Esophagus squamous epithelium (tissue), 5 donors: ENCODE results near the gene GCFC2. TPM values are rescaled to one million over a fixed set of nuclear protein-coding genes. Genes with fewer than 3 reads are reported as not detected.

Experiments
- DNase-seq: peaks from one replicate; lab custom pipeline; 2025; lab: John Stamatoyannopoulos, UW
- H3K27ac ChIP-seq, 4 donors: fragments of 200-600 bp; sonication (generic); one replicate each; pipeline ENCODE4 v1.5.1; 2016 to 2019; ENCODE audit warnings: mild to moderate bottlenecking in 1 of 4
- H3K27me3 ChIP-seq, 4 donors: fragments of 200-600 bp; sonication (generic); 1 replicate in 3 of 4; 2 replicates in 1 of 4; pipeline versions ENCODE4 v1.5.1 to v1.6.0; 2017 to 2021; ENCODE audit warnings: antibody characterized with exemption in 1 of 4
- H3K36me3 ChIP-seq, 3 donors: fragments of 200-600 bp; sonication (generic); one replicate each; pipeline ENCODE4 v1.5.1; 2016 to 2019
- H3K4me1 ChIP-seq, 3 donors: fragments of 200-600 bp; sonication (generic); one replicate each; pipeline ENCODE4 v1.5.1; 2017 to 2019
- H3K4me3 ChIP-seq, 4 donors: fragments of 200-600 bp; sonication (generic); 1 replicate in 3 of 4; 2 replicates in 1 of 4; pipeline ENCODE4 v1.5.1; 2016 to 2019; ENCODE audit warnings: mild to moderate bottlenecking in 2 of 4, moderate library complexity in 1 of 4
- H3K9me3 ChIP-seq, 3 donors: fragments of 200-600 bp; sonication (generic); one replicate each; pipeline ENCODE4 v1.5.1; 2016 to 2019
- POLR2A ChIP-seq, 4 donors: fragments of 450-650 bp; IDR thresholded peaks; one replicate each; pipeline ENCODE4 v1.6.1; 2017; ENCODE audit warnings: antibody characterized with exemption in 4 of 4, mild to moderate bottlenecking in 4 of 4, moderate library complexity in 3 of 4
- WGBS, 2 donors: methylation state at CpG; one replicate each; pipeline ENCODE4 v1.1.5; 2018; 5-methylcytosine and 5-hydroxymethylcytosine counted together
- intact Hi-C: fragments of 100-400 bp; cut with DNase I; formaldehyde crosslinking; loops from one replicate; pipeline ENCODE4 v1.15.0; 2022
- total RNA-seq, 4 donors: library from RNA; depleted of rRNA; stranded (reverse); fragments of >200 nt; gene quantifications; one replicate each; pipeline ENCODE4 v1.1.0, GENCODE V29; 2016
- TF ChIP-seq, protein P1 (sequence below), 6 experiments: fragments of 450-650 bp in 4 of 6; fragments of 200-600 bp in 2 of 6; sonication (generic) in 2 of 6; IDR thresholded peaks; one replicate each; pipeline ENCODE4 v1.5.1; 2016 to 2019; ENCODE audit warnings: antibody characterized with exemption in 6 of 6, mild to moderate bottlenecking in 4 of 6, moderate library complexity in 4 of 6
- donor health status: DM: yes; HTN: yes; CAD: no.

GCFC2 gene
- total RNA-seq, 4 donors from 2014 or later, result 10.2 to 22.7 (median 14.5) TPM

DNA sequence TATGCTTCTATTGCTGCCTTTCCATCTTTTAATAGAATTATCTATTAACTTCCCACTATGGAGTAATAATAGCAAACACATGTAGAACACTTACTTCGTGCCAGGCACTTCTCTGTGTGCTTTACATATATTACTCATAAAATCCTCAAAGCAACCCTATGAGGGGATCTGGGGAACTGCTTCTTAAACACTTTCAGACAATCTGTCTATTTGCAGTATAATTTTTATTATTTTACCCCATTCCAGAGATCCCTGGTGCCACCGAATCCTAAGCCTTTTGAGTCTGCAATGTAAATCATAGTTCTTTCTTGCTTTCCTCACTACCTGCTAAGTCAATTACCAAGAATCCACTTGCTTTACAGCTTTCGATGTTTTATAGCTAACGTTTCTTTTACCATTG is 25.6 kb upstream of the GCFC2 start:
- no peak overlapping the region for H3K4me3 ChIP-seq
- peaks cover 0 to 9% (median 0%) of the 10 kb centered on the region in 4 donors for H3K27me3 ChIP-seq
- 74 to 77% methylated on average over 4 of the region's 4 CpGs for WGBS, 2 donors
- H3K4me1 ChIP-seq, result no peaks in the 10 kb centered on the region
- intact Hi-C loops, result no loop called here
- H3K36me3 ChIP-seq, result no peaks in the 10 kb centered on the region
- no peak for TF ChIP-seq POLR2A (IDR thresholded peaks at IDR 0.05)
- TF ChIP-seq, protein P1, sequence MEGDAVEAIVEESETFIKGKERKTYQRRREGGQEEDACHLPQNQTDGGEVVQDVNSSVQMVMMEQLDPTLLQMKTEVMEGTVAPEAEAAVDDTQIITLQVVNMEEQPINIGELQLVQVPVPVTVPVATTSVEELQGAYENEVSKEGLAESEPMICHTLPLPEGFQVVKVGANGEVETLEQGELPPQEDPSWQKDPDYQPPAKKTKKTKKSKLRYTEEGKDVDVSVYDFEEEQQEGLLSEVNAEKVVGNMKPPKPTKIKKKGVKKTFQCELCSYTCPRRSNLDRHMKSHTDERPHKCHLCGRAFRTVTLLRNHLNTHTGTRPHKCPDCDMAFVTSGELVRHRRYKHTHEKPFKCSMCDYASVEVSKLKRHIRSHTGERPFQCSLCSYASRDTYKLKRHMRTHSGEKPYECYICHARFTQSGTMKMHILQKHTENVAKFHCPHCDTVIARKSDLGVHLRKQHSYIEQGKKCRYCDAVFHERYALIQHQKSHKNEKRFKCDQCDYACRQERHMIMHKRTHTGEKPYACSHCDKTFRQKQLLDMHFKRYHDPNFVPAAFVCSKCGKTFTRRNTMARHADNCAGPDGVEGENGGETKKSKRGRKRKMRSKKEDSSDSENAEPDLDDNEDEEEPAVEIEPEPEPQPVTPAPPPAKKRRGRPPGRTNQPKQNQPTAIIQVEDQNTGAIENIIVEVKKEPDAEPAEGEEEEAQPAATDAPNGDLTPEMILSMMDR (IDR thresholded peaks at IDR 0.05), result no peak
- H3K27ac ChIP-seq, result no peak overlapping the region
- DNase-seq, result no peak
- no peaks in the 10 kb centered on the region for H3K9me3 ChIP-seq

DNA sequence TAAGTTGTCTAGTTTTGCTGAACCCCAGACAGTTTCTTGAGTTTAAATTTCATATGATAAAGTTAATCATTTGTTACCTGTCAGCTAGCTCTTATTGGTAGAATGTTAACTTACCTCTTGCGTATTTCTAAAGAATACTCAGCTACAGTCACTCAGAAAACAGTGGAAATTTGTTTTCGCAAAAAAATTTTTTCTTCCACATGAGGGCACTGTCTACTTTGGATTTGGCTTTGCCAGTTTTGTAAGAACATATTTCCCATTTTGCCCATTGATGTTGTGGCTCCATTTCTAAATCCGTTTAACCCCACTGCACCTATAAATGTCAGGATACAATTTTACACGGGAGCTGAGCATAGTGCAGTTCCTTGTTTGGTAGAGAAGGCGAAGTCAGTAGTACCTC is 19.1 kb upstream of the GCFC2 start:
- H3K9me3 ChIP-seq, result no peaks in the 10 kb centered on the region
- no peak for DNase-seq
- WGBS, 2 donors, result 58 to 68% methylated on average over 4 to 5 of the region's 5 CpGs
- TF ChIP-seq POLR2A (IDR thresholded peaks at IDR 0.05), result no peak
- TF ChIP-seq, protein P1 (IDR thresholded peaks at IDR 0.05), result no peak
- intact Hi-C loops, result no loop called here
- no peaks in the 10 kb centered on the region for H3K36me3 ChIP-seq
- no peak overlapping the region for H3K4me3 ChIP-seq
- H3K27ac ChIP-seq, result no peak overlapping the region
- peaks cover 0 to 10% (median 0%) of the 10 kb centered on the region in 4 donors for H3K27me3 ChIP-seq
- H3K4me1 ChIP-seq, result no peaks in the 10 kb centered on the region

DNA sequence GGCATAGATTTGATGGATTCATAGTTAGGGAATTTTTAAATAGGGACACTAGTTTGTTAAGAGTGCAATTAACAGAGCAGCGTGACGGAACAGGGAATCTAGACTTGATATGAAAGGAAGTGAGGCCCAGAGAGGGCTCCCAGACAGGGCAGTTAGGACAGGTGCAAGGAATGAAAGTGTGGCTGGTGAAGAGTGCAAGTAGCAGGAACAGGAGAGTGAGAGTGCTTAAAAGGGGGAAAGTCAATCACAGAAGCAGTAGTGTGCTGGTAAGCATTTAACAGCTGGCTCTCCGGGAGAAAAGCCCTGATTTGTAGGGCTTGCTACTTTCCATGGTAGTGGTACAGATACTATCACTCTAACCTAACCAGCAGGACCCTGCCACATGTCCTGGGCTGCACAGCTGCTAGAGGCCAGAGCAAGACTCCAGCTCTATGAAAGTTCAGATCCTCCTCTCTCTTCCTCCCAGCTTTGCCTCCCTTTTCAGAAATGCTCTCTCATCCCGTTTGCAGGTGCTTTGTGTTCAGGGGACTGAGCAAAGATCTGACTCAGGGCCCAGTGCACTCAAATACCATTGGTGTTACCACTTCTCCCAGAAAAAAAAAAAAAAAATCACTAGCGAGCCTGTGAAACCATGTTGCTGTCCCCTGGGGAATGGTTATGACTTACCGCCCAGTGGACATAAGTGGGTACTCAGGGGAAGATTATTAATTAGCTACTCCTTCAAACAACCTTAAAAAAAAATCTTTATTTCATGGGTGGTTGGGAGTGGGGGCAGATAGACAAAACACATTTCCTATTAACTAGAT is 18.1 kb upstream of the GCFC2 start:
- Histone ChIP-seq H3K4me3 (no peak overlapping the region), H3K4me1 (no peaks in the 10 kb centered on the region), H3K27ac (no peak overlapping the region), H3K9me3 (no peaks in the 10 kb centered on the region), H3K27me3 (peaks cover 0 to 10% (median 0%) of the 10 kb centered on the region in 4 donors), H3K36me3 (no peaks in the 10 kb centered on the region)
- WGBS, 2 donors, result 71 to 81% methylated on average over 6 of the region's 6 CpGs
- no peak for DNase-seq
- TF ChIP-seq, protein P1 (IDR thresholded peaks at IDR 0.05), result no peak
- TF ChIP-seq POLR2A (IDR thresholded peaks at IDR 0.05), result no peak
- intact Hi-C loops, result no loop called here

DNA sequence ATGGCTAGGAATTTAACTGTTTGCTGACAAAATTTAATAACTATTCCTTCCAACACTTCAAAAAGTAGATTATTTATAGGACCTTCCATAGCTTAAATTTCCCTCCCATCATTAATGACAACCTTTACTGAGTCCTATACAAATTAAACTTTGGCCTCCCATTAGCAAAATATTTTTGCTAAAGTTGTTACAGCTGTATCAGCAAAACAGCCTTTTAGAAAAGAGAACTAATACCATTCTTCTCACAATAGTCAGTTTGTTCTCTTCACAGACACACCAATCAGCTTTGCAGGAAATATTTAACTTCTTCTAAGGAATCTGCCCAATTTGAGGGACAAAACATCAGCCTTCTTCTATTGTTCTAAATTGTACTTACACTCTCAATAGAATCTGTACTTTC is 12.0 kb upstream of the GCFC2 start:
- H3K27ac ChIP-seq, result no peak overlapping the region
- peaks cover 0 to 20% (median 0%) of the 10 kb centered on the region in 4 donors for H3K27me3 ChIP-seq
- TF ChIP-seq, protein P1 (IDR thresholded peaks at IDR 0.05), result no peak
- no peak for TF ChIP-seq POLR2A (IDR thresholded peaks at IDR 0.05)
- no peak overlapping the region for H3K4me3 ChIP-seq
- intact Hi-C loops, result no loop called here
- H3K36me3 ChIP-seq, result no peaks in the 10 kb centered on the region
- DNase-seq, result no peak
- no peaks in the 10 kb centered on the region for H3K9me3 ChIP-seq
- H3K4me1 ChIP-seq, result no peaks in the 10 kb centered on the region

DNA sequence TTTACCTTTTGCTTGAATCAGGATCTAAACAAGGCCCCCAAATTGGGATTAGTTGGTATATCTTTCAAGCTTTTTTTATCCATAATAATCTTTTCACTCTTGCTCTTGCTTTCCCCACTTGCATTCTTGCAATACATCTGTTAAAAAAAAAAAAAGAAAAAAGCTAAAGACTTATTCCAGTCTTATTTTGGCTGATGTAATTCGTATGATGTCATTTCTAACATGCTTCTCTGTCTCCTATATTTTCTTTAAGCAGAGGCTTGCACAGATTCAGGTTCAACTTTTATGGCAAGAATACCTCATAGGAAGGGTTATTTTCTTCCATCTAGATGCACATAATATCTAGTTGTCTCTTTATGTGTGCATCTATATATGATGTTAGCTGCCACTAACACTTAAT is 9.8 kb upstream of the GCFC2 start:
- no peak for DNase-seq
- H3K36me3 ChIP-seq, result no peaks in the 10 kb centered on the region
- peaks cover 0 to 10% (median 0%) of the 10 kb centered on the region in 4 donors for H3K27me3 ChIP-seq
- TF ChIP-seq, protein P1 (IDR thresholded peaks at IDR 0.05), result no peak
- H3K4me1 ChIP-seq, result no peaks in the 10 kb centered on the region
- H3K4me3 ChIP-seq, result no peak overlapping the region
- no peaks in the 10 kb centered on the region for H3K9me3 ChIP-seq
- H3K27ac ChIP-seq, result no peak overlapping the region
- intact Hi-C loops, result no loop called here
- 60 to 79% methylated on average over 1 of the region's 1 CpG for WGBS, 2 donors
